ENCODE results near the gene LAYN.

Gene LAYN

GRCh38 chr11:111520560-111520959 lies 20.0 kb upstream of the LAYN start:
- TF ChIP-seq ARNTL (CRISPR knock-in tag; IDR thresholded peaks at IDR 0.05; ENCODE audit: borderline replicate concordance, low read depth) = no peak
- no peak for TF ChIP-seq TOX (CRISPR knock-in tag; IDR thresholded peaks at IDR 0.05; ENCODE audit: borderline replicate concordance)
- TF ChIP-seq ISL1 (CRISPR knock-in tag; IDR thresholded peaks at IDR 0.05) = 0 out of 2 replicates have a peak, but pooled peaks have one; percentile 5
- TF ChIP-seq OSR1 (CRISPR knock-in tag; IDR thresholded peaks at IDR 0.05) = no peak
- ATAC-seq = peak; percentile 75; the same call in 2 of the 3 replicates

GRCh38 chr11:111521135-111521534 lies 19.4 kb upstream of the LAYN start:
- TF ChIP-seq ISL1 (CRISPR knock-in tag; IDR thresholded peaks at IDR 0.05) (peak; percentile 59), RARB (CRISPR knock-in tag; IDR thresholded peaks at IDR 0.05) (no peak)
- peak; percentile 55; the same call in 2 of the 3 replicates for ATAC-seq

- no peak for ATAC-seq
- TF ChIP-seq ZNF8 (CRISPR knock-in tag; IDR thresholded peaks at IDR 0.05) (no peak), CREB5 (CRISPR knock-in tag; IDR thresholded peaks at IDR 0.05; ENCODE audit: low read depth) (no peak), ZFP30 (CRISPR knock-in tag; IDR thresholded peaks at IDR 0.05) (no peak), TSHZ2 (CRISPR knock-in tag; IDR thresholded peaks at IDR 0.05) (no peak)
These were observed 18.1 kb upstream of the LAYN start for GRCh38 chr11:111522426-111522825.

GRCh38 chr11:111523343-111523742 lies 17.2 kb upstream of the LAYN start:
- no peak for TF ChIP-seq BACH2 (CRISPR knock-in tag; IDR thresholded peaks at IDR 0.05; ENCODE audit: borderline replicate concordance)
- TF ChIP-seq ISL1 (CRISPR knock-in tag; IDR thresholded peaks at IDR 0.05) = no peak
- TF ChIP-seq CREB5 (CRISPR knock-in tag; IDR thresholded peaks at IDR 0.05; ENCODE audit: low read depth) = no peak
- no peak for TF ChIP-seq TOX (CRISPR knock-in tag; IDR thresholded peaks at IDR 0.05; ENCODE audit: borderline replicate concordance)
- TF ChIP-seq ZNF8 (CRISPR knock-in tag; IDR thresholded peaks at IDR 0.05) = no peak
- no peak for TF ChIP-seq ZFP30 (CRISPR knock-in tag; IDR thresholded peaks at IDR 0.05)
- no peak for TF ChIP-seq ZC3H10 (CRISPR knock-in tag; IDR thresholded peaks at IDR 0.05)
- TF ChIP-seq CSDC2 (CRISPR knock-in tag; IDR thresholded peaks at IDR 0.05) = no peak
- TF ChIP-seq RARB (CRISPR knock-in tag; IDR thresholded peaks at IDR 0.05) = no peak
- TF ChIP-seq CSRNP3 (CRISPR knock-in tag; IDR thresholded peaks at IDR 0.05) = no peak
- no peak for TF ChIP-seq SNAI2 (CRISPR knock-in tag; IDR thresholded peaks at IDR 0.05)
- TF ChIP-seq TSHZ2 (CRISPR knock-in tag; IDR thresholded peaks at IDR 0.05) = no peak
- TF ChIP-seq ZNF70 (CRISPR knock-in tag; IDR thresholded peaks at IDR 0.05) = no peak
- TF ChIP-seq PATZ1 (CRISPR knock-in tag; IDR thresholded peaks at IDR 0.05; ENCODE audit: borderline replicate concordance) = no peak
- TF ChIP-seq POU6F1 (CRISPR knock-in tag; IDR thresholded peaks at IDR 0.05; ENCODE audit: borderline replicate concordance, low read depth) = no peak
- no peak for TF ChIP-seq GLIS3 (CRISPR knock-in tag; IDR thresholded peaks at IDR 0.05)
- TF ChIP-seq PPARA (CRISPR knock-in tag; IDR thresholded peaks at IDR 0.05; ENCODE audit: borderline replicate concordance) = no peak
- no peak for ATAC-seq
